Measurements from ENCODE around the gene KRT5. TPM values are rescaled to one million over a fixed set of nuclear protein-coding genes. Genes with fewer than 3 reads are reported as not detected.

The KRT5 gene
- total and polyA plus RNA-seq, 2 donors (not counting 3 experiments of a cell fraction or from before 2014, with no cell fraction given) = 0.32 to 0.86 TPM

DNA sequence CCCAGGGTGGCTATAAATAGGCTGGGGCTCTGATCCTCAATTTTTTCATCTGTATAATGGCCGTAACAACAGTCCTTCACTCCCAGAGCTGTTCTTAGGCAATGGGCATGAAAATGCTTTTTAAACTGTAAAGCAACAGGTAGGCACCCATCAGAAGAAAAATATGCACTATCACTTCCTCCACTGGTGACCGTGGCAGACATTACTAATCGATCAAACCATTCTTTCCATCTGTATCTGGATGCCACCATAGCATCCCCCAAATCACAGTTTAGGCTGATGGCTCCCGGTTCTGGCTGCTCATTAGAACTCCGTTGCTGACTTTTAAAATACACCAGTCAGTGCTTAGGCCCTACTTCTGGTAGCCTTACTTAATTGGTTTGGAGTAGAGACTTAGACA lies 21.5 kb upstream of the KRT5 start:
- dilution Hi-C loops (cut with MboI; ENCODE audit: extremely low pct_ligation_motif_present, low sequenced_read_pairs) = no loop called here
- BruUV-seq (replicated peaks) = no TSS peak

More for the DNA sequence above, 21.5 kb upstream of the KRT5 start:
- CTCF ChIA-PET = no interaction called here
- H4K20me1 ChIP-seq (replicated peaks; ENCODE audit: control insufficient read depth, extremely low read depth, insufficient read depth, low read length) = no peaks in the 10 kb centered on the region
- intact Hi-C loops (cut with micrococcal nuclease) = no loop called here
- TF ChIP-seq MYC (IDR thresholded peaks at IDR 0.05; ENCODE audit: low read depth, low read length) (no peak), POLR2A (IDR thresholded peaks at IDR 0.05; ENCODE audit: low read depth, low read length) (no peak), GATA2 (IDR thresholded peaks at IDR 0.05; ENCODE audit: insufficient read depth, insufficient read length, low read depth, low read length) (no peak), JUN (IDR thresholded peaks at IDR 0.05; ENCODE audit: borderline replicate concordance, insufficient read depth, insufficient read length, low read depth) (no peak), EZH2 (IDR thresholded peaks at IDR 0.05; ENCODE audit: borderline replicate concordance, low read depth, low read length, severe bottlenecking) (no peak), FOS (IDR thresholded peaks at IDR 0.05; ENCODE audit: borderline replicate concordance, insufficient read depth, low read length) (no peak), CTCF (IDR thresholded peaks at IDR 0.05; ENCODE audit: extremely low read depth in 1 of 2, insufficient read depth in 1 of 2, low read depth in 1 of 2, low read length in 2 of 2) (no peak), POLR2AphosphoS5 (IDR thresholded peaks at IDR 0.05; ENCODE audit: insufficient read depth, low read depth, low read length) (no peak)
- TF ChIP-seq, protein P1, sequence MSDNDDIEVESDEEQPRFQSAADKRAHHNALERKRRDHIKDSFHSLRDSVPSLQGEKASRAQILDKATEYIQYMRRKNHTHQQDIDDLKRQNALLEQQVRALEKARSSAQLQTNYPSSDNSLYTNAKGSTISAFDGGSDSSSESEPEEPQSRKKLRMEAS (IDR thresholded peaks at IDR 0.05; ENCODE audit: insufficient read depth, insufficient read length) = no peak
- no peak overlapping the region for H2AFZ ChIP-seq (ENCODE audit: low read depth, low read length)
- H3K4me1 ChIP-seq (ENCODE audit: control insufficient read depth, extremely low read depth, insufficient read depth, low read length) = no peaks in the 10 kb centered on the region
- no peak overlapping the region for H3K4me2 ChIP-seq (ENCODE audit: insufficient read depth, low read length)
- H3K36me3 ChIP-seq (ENCODE audit: control insufficient read depth in 2 of 2, extremely low read depth in 1 of 2, insufficient read depth in 2 of 2, low read length in 2 of 2) = no peaks in the 10 kb centered on the region
- no peaks in the 10 kb centered on the region for H3K9me1 ChIP-seq (replicated peaks; ENCODE audit: control insufficient read depth, extremely low read depth, insufficient read depth, low read length)
- DNase-seq (ENCODE audit: low read depth, low spot score) (no peak), FAIRE-seq (no peak)
- POLR2A ChIA-PET = no interaction called here
- H3K9me3 ChIP-seq (replicated peaks; ENCODE audit: control insufficient read depth, insufficient read depth, low read length) = no peaks in the 10 kb centered on the region
- no peaks in the 10 kb centered on the region for H3K79me2 ChIP-seq (ENCODE audit: control insufficient read depth, insufficient read depth, low read length)
- no peak overlapping the region for H3K4me3 ChIP-seq (replicated peaks in 1 of 3; ENCODE audit: insufficient read depth in 1 of 3, low read depth in 1 of 3, low read length in 3 of 3)
- H3K27me3 ChIP-seq (ENCODE audit: control insufficient read depth in 2 of 2, insufficient read depth in 2 of 2, low read length in 2 of 2) = no peaks in the 10 kb centered on the region
- H3K9ac ChIP-seq (replicated peaks; ENCODE audit: extremely low read depth, insufficient read depth, low read length) = no peak overlapping the region
- H3K27ac ChIP-seq (ENCODE audit: insufficient read depth, low read depth, low read length) = no peak overlapping the region
